ENCODE measurements around the gene SMU1. TPM values are rescaled to one million over a fixed set of nuclear protein-coding genes. Genes with fewer than 3 reads are reported as not detected.

Gene SMU1
- total RNA-seq, 1 experiment from 2014 or later = 14.5 TPM

DNA sequence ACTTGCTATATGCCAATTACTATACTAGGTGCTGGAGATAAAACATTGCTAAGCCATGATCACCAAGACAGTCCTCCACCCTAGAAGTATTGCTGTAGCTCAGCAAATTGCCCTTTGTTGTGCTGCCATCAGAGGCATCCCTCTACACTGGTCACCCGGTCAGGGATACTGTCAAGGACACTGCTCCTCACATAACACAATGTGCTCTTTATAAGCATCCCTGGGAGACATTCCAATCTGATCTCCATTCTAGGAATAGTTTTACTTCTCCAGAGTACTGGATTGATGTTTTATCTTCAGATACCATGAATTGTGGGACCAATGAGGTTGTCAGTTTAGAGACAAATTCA, 61.8 kb downstream of the SMU1 start:
- Histone ChIP-seq H2AFZ (no peak overlapping the region), H3K27ac (no peak overlapping the region), H3K4me2 (no peak overlapping the region), H3K4me1 (replicated peaks; ENCODE audit: insufficient read depth) (no peaks in the 10 kb centered on the region), H3K79me2 (ENCODE audit: low read depth) (no peaks in the 10 kb centered on the region), H3K27me3 (ENCODE audit: insufficient read depth, low read depth) (no peaks in the 10 kb centered on the region), H3K4me3 (no peak overlapping the region), H3F3A (ENCODE audit: insufficient read depth, low read depth) (peaks cover 6% of the 10 kb centered on the region; the same call in 1 of the 2 replicates), H3K9me3 (ENCODE audit: insufficient read depth, low read depth) (no peaks in the 10 kb centered on the region), H3K9me2 (ENCODE audit: insufficient read depth) (no peaks in the 10 kb centered on the region), H4K20me1 (ENCODE audit: insufficient read depth) (0 out of 2 replicates have a peak, but pooled peaks cover 6% of the 10 kb centered on the region), H3K36me3 (ENCODE audit: low read depth) (no peaks in the 10 kb centered on the region)
- intact Hi-C loops (cut with micrococcal nuclease; ENCODE audit: unreplicated experiment) = no loop called here
- ChIA-PET CTCF (no interaction called here), POLR2A (ENCODE audit: unreplicated experiment) (interaction anchor here (0.5 kb wide), 1 partner anchor 14 kb away, joined by 4 read pairs; no protein-coding TSS in a partner anchor)
- TF ChIP-seq, protein P1, sequence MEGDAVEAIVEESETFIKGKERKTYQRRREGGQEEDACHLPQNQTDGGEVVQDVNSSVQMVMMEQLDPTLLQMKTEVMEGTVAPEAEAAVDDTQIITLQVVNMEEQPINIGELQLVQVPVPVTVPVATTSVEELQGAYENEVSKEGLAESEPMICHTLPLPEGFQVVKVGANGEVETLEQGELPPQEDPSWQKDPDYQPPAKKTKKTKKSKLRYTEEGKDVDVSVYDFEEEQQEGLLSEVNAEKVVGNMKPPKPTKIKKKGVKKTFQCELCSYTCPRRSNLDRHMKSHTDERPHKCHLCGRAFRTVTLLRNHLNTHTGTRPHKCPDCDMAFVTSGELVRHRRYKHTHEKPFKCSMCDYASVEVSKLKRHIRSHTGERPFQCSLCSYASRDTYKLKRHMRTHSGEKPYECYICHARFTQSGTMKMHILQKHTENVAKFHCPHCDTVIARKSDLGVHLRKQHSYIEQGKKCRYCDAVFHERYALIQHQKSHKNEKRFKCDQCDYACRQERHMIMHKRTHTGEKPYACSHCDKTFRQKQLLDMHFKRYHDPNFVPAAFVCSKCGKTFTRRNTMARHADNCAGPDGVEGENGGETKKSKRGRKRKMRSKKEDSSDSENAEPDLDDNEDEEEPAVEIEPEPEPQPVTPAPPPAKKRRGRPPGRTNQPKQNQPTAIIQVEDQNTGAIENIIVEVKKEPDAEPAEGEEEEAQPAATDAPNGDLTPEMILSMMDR (conservative IDR thresholded peaks at IDR 0.05) = no peak
- no peak for TF ChIP-seq EZH2 (IDR thresholded peaks at IDR 0.05; ENCODE audit: low read depth)
- no peak for DNase-seq
- no TSS peak for BruUV-seq (replicated peaks)

DNA sequence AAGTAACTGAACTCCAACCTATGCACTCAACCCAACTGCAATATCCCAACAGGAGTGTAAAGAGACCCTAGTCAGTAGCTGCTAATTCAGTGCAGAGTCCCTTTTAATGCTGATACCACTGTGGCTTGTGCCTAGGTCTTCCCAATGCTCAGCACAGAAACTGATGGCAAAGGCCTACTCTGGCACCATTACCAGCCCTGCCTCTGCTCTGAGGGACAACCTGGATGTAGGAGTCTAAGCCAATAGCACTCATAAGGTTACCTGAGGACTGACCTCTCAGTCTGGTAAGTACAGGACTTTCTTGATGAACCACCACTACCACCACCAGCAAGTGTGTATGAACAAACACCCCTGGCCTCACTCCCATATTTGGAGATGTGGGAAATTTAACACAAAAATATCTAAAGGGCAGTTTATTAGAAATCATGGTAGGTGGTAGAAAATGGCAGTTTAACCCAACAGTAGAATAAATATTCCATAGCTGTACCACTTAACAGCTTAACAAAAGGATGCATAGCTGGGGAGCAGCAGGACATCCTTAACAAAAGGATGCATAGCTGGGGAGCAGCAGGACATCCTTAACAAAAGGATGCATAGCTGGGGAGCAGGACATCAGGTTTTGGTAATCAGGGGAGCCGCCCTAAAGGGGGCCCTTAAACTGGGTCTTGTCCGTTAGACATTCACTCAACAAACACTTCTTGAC, 62.4 kb downstream of the SMU1 start:
- TF ChIP-seq, protein P1 (conservative IDR thresholded peaks at IDR 0.05) = no peak
- no peak for TF ChIP-seq EZH2 (IDR thresholded peaks at IDR 0.05; ENCODE audit: low read depth)
- Histone ChIP-seq H2AFZ (no peak overlapping the region), H3K36me3 (ENCODE audit: low read depth) (no peaks in the 10 kb centered on the region), H3K79me2 (ENCODE audit: low read depth) (no peaks in the 10 kb centered on the region), H3K27ac (no peak overlapping the region), H3K4me2 (no peak overlapping the region), H3K27me3 (ENCODE audit: insufficient read depth, low read depth) (no peaks in the 10 kb centered on the region), H3F3A (ENCODE audit: insufficient read depth, low read depth) (peaks cover 6% of the 10 kb centered on the region; the same call in 1 of the 2 replicates), H3K4me1 (replicated peaks; ENCODE audit: insufficient read depth) (no peaks in the 10 kb centered on the region), H3K4me3 (no peak overlapping the region), H3K9me2 (ENCODE audit: insufficient read depth) (no peaks in the 10 kb centered on the region), H4K20me1 (ENCODE audit: insufficient read depth) (0 out of 2 replicates have a peak, but pooled peaks cover 6% of the 10 kb centered on the region), H3K9me3 (ENCODE audit: insufficient read depth, low read depth) (no peaks in the 10 kb centered on the region)
- POLR2A ChIA-PET (ENCODE audit: unreplicated experiment) = interaction anchor here (0.5 kb wide), 1 partner anchor 14 kb away, joined by 4 read pairs; no protein-coding TSS in a partner anchor
- intact Hi-C loops (cut with micrococcal nuclease; ENCODE audit: unreplicated experiment) = no loop called here
- CTCF ChIA-PET = no interaction called here
- DNase-seq = no peak
- BruUV-seq (replicated peaks) = no TSS peak

- Histone ChIP-seq H3K4me2 (no peak overlapping the region), H3K27me3 (ENCODE audit: insufficient read depth, low read depth) (no peaks in the 10 kb centered on the region), H3K27ac (no peak overlapping the region), H3K9me2 (ENCODE audit: insufficient read depth) (no peaks in the 10 kb centered on the region), H3K4me1 (replicated peaks; ENCODE audit: insufficient read depth) (no peaks in the 10 kb centered on the region), H3K4me3 (no peak overlapping the region), H3F3A (ENCODE audit: insufficient read depth, low read depth) (peaks cover 6% of the 10 kb centered on the region; the same call in 1 of the 2 replicates), H4K20me1 (ENCODE audit: insufficient read depth) (0 out of 2 replicates have a peak, but pooled peaks cover 6% of the 10 kb centered on the region), H3K9me3 (ENCODE audit: insufficient read depth, low read depth) (no peaks in the 10 kb centered on the region), H2AFZ (no peak overlapping the region), H3K36me3 (ENCODE audit: low read depth) (no peaks in the 10 kb centered on the region), H3K79me2 (ENCODE audit: low read depth) (no peaks in the 10 kb centered on the region)
- ChIA-PET POLR2A (ENCODE audit: unreplicated experiment) (no interaction called here), CTCF (no interaction called here)
- no peak for DNase-seq
- TF ChIP-seq, protein P1 (conservative IDR thresholded peaks at IDR 0.05) = no peak
- TF ChIP-seq EZH2 (IDR thresholded peaks at IDR 0.05; ENCODE audit: low read depth) = no peak
- BruUV-seq (replicated peaks) = no TSS peak
- intact Hi-C loops (cut with micrococcal nuclease; ENCODE audit: unreplicated experiment) = no loop called here
These were observed 64.0 kb downstream of the SMU1 start for GRCh38 chr9:33012328-33013069.

Measured in PC-9 (cell line).